C4-2B (cell line): Measurements from ENCODE around the gene KRTAP10-5.

Source experiments
- H3K27ac ChIP-seq: fragments of 450-650 bp; 2 replicates; pipeline ENCODE4 v1.5.1; 2017
- ZFX ChIP-seq: fragments of 450-650 bp; IDR thresholded peaks from 2 replicates; pipeline ENCODE4 v1.6.1; 2017
- TF ChIP-seq, protein P1 (sequence below): fragments of 450-650 bp; conservative IDR thresholded peaks from 2 replicates; pipeline ENCODE4 v1.5.1; 2017; ENCODE audit warnings: mild to moderate bottlenecking

The KRTAP10-5 gene

GRCh38 chr21:44618909-44619308, 38.5 kb upstream of the KRTAP10-5 start:
- H3K27ac ChIP-seq, result no peak overlapping the region
- TF ChIP-seq, protein P1, sequence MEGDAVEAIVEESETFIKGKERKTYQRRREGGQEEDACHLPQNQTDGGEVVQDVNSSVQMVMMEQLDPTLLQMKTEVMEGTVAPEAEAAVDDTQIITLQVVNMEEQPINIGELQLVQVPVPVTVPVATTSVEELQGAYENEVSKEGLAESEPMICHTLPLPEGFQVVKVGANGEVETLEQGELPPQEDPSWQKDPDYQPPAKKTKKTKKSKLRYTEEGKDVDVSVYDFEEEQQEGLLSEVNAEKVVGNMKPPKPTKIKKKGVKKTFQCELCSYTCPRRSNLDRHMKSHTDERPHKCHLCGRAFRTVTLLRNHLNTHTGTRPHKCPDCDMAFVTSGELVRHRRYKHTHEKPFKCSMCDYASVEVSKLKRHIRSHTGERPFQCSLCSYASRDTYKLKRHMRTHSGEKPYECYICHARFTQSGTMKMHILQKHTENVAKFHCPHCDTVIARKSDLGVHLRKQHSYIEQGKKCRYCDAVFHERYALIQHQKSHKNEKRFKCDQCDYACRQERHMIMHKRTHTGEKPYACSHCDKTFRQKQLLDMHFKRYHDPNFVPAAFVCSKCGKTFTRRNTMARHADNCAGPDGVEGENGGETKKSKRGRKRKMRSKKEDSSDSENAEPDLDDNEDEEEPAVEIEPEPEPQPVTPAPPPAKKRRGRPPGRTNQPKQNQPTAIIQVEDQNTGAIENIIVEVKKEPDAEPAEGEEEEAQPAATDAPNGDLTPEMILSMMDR, result no peak; the same call in 1 of the 2 replicates
- no peak for TF ChIP-seq ZFX

- no peak overlapping the region for H3K27ac ChIP-seq
- no peak for TF ChIP-seq ZFX
- TF ChIP-seq, protein P1, result peak; percentile 49
Measured at GRCh38 chr21:44618504-44618903, 38.1 kb upstream of the KRTAP10-5 start.

- no peak overlapping the region for H3K27ac ChIP-seq
Measured at GRCh38 chr21:44617071-44617501, 36.7 kb upstream of the KRTAP10-5 start.

GRCh38 chr21:44616591-44616926, 36.2 kb upstream of the KRTAP10-5 start:
- H3K27ac ChIP-seq, result no peak overlapping the region
- no peak for TF ChIP-seq ZFX
- TF ChIP-seq, protein P1, result no peak

More at GRCh38 chr21:44617071-44617501, 36.7 kb upstream of the KRTAP10-5 start:
- TF ChIP-seq, protein P1, result no peak
- TF ChIP-seq ZFX, result no peak

DNA sequence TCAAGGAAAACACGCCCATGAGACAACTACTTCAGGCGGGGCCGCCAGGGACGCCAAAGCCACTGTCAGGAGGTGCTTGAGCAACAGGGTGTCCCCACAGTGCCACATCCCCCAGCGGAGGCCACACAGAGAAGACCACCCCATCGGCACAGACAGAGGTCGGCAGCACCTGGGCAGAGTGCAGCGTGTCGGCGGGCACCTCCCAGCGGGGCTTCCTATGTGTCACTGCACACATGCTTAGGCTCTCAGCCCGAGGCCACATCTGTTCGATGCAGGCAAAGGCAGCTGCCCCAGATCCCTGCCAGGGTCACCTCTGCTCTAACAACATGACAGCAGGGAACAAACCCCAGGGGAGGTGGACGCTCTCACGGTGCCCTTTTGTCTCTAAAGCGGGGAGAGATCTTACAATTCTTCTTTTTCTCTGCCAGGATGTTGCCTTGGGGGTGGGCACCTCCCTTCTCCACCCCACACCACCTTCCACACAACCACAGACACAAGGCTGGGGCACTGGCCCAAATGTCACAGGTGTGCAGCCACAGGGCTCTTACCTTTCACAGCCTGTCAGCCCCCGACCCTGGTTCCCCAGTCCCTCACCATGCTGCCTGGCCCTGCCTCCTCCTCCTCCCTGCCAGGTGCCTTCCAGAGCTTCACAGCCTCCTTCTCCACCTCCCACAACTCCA, 35.6 kb upstream of the KRTAP10-5 start:
- TF ChIP-seq, protein P1, result no peak
- no peak for TF ChIP-seq ZFX
- H3K27ac ChIP-seq, result no peak overlapping the region

GRCh38 chr21:44615466-44615865, 35.1 kb upstream of the KRTAP10-5 start:
- no peak overlapping the region for H3K27ac ChIP-seq
- no peak for TF ChIP-seq ZFX
- TF ChIP-seq, protein P1, result no peak

DNA sequence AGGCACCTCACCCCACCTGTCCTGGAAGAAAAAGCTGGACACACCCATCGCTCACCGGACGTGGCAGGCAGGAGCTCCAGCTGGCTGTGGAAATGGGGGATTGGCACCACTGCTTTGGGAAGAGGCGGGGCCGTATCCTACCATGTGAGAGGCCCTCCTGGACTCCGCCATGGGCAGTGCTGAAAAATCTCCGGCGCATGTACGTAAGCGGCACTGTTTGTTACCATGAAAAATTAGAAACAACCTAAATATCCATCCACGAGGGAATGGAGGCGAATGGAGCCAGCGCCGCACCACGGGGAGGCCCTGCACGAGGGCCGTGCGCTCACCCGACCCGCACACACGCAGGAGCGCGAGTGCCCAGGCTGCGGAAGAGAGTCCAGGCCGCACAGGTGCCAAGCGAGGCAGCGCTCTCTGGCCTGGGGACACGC, 34.6 kb upstream of the KRTAP10-5 start:
- H3K27ac ChIP-seq, result no peak overlapping the region

More for the DNA sequence above, 34.6 kb upstream of the KRTAP10-5 start:
- TF ChIP-seq ZFX, result no peak
- TF ChIP-seq, protein P1, result no peak
